WTC11 (cell line): Measurements from ENCODE around the gene GSTP1.
"Not testable (repeated sequence)": the region's sequence is repeated elsewhere in the genome, so short reads cannot be mapped to it uniquely, and the experiment has no call there.

Experiments used
- ELF4 ChIP-seq: sonication (generic); formaldehyde crosslinking; IDR thresholded peaks from 2 replicates; pipeline ENCODE4 v1.8.1; 2022; ENCODE audit warnings: low read depth, mild to moderate bottlenecking, moderate library complexity, missing genetic modification reagents
- FOXP1 ChIP-seq: sonication (generic); formaldehyde crosslinking; IDR thresholded peaks from 2 replicates; pipeline ENCODE4 v1.8.0; 2022; ENCODE audit warnings: missing genetic modification reagents, mild to moderate bottlenecking, moderate library complexity, borderline replicate concordance
- MLX ChIP-seq: sonication (generic); formaldehyde crosslinking; IDR thresholded peaks from 2 replicates; pipeline ENCODE4 v1.8.1; 2023; ENCODE audit warnings: mild to moderate bottlenecking, missing genetic modification reagents, moderate library complexity
- NFYB ChIP-seq: sonication (generic); formaldehyde crosslinking; conservative IDR thresholded peaks from 2 replicates; pipeline ENCODE4 v1.8.0; 2022; ENCODE audit warnings: low read depth, missing genetic modification reagents
- ZNF263 ChIP-seq: sonication (generic); formaldehyde crosslinking; IDR thresholded peaks from 2 replicates; pipeline ENCODE4 v1.8.1; 2022; ENCODE audit warnings: low read depth, mild to moderate bottlenecking, moderate library complexity, missing genetic modification reagents
- TF ChIP-seq, protein P1 (sequence below): sonication (generic); formaldehyde crosslinking; IDR thresholded peaks from 2 replicates; pipeline ENCODE4 v1.8.1; 2023; ENCODE audit warnings: mild to moderate bottlenecking, missing genetic modification reagents, moderate library complexity

GRCh38 chr11:67588899-67589415 lies 5.3 kb downstream of the GSTP1 start:
- TF ChIP-seq MLX (CRISPR knock-in tag); ELF4 (CRISPR knock-in tag); ZNF263; FOXP1 (CRISPR knock-in tag); NFYB (CRISPR knock-in tag): not testable (repeated sequence)
- TF ChIP-seq, protein P1, sequence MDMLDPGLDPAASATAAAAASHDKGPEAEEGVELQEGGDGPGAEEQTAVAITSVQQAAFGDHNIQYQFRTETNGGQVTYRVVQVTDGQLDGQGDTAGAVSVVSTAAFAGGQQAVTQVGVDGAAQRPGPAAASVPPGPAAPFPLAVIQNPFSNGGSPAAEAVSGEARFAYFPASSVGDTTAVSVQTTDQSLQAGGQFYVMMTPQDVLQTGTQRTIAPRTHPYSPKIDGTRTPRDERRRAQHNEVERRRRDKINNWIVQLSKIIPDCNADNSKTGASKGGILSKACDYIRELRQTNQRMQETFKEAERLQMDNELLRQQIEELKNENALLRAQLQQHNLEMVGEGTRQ (CRISPR knock-in tag), result not testable (repeated sequence)
